Hematopoietic multipotent progenitor cell treated with erythropoietin and hydrocortisone succinate and interleukin-3 and kit ligand, for 8 days (in vitro differentiated cells): ENCODE results near the gene TTLL12.

Experiments
- DNase-seq: peaks from one replicate; pipeline ENCODE4 v3.0.0-alpha.2; 2015

The TTLL12 gene

GRCh38 chr22:43213051-43213450 lies 26.1 kb upstream of the TTLL12 start:
- no peak for DNase-seq

GRCh38 chr22:43212434-43212952 lies 25.6 kb upstream of the TTLL12 start:
- DNase-seq = no peak

- DNase-seq = no peak
These were observed 25.1 kb upstream of the TTLL12 start for GRCh38 chr22:43211941-43212433.

GRCh38 chr22:43210631-43211515 lies 23.9 kb upstream of the TTLL12 start:
- DNase-seq = no peak

GRCh38 chr22:43209971-43210370 lies 23.0 kb upstream of the TTLL12 start:
- no peak for DNase-seq

- DNase-seq = no peak
These were observed 22.6 kb upstream of the TTLL12 start for GRCh38 chr22:43209523-43209890.

- no peak for DNase-seq
These were observed 22.0 kb upstream of the TTLL12 start for GRCh38 chr22:43208703-43209522.

- no peak for DNase-seq
These were observed 21.1 kb upstream of the TTLL12 start for GRCh38 chr22:43207849-43208702.

GRCh38 chr22:43207386-43207785 lies 20.5 kb upstream of the TTLL12 start:
- no peak for DNase-seq

- DNase-seq = no peak
These were observed 19.7 kb upstream of the TTLL12 start for GRCh38 chr22:43206509-43207161.

- no peak for DNase-seq
These were observed 19.0 kb upstream of the TTLL12 start for GRCh38 chr22:43205748-43206508.

- DNase-seq = peak; percentile 29
These were observed 18.3 kb upstream of the TTLL12 start for GRCh38 chr22:43205261-43205691.

GRCh38 chr22:43203471-43203981 lies 16.6 kb upstream of the TTLL12 start:
- DNase-seq = no peak

GRCh38 chr22:43202756-43203410 lies 15.9 kb upstream of the TTLL12 start:
- no peak for DNase-seq

GRCh38 chr22:43202326-43202725 lies 15.4 kb upstream of the TTLL12 start:
- no peak for DNase-seq

GRCh38 chr22:43201486-43202219 lies 14.7 kb upstream of the TTLL12 start:
- DNase-seq = no peak

- DNase-seq = no peak
These were observed 13.6 kb upstream of the TTLL12 start for GRCh38 chr22:43200555-43200954.

GRCh38 chr22:43200031-43200430 lies 13.1 kb upstream of the TTLL12 start:
- DNase-seq = no peak

GRCh38 chr22:43199541-43199940 lies 12.6 kb upstream of the TTLL12 start:
- DNase-seq = no peak

- DNase-seq = no peak
These were observed 12.0 kb upstream of the TTLL12 start for GRCh38 chr22:43198936-43199335.
